ENCODE measurements around the gene SLC6A19.

Gene SLC6A19

DNA sequence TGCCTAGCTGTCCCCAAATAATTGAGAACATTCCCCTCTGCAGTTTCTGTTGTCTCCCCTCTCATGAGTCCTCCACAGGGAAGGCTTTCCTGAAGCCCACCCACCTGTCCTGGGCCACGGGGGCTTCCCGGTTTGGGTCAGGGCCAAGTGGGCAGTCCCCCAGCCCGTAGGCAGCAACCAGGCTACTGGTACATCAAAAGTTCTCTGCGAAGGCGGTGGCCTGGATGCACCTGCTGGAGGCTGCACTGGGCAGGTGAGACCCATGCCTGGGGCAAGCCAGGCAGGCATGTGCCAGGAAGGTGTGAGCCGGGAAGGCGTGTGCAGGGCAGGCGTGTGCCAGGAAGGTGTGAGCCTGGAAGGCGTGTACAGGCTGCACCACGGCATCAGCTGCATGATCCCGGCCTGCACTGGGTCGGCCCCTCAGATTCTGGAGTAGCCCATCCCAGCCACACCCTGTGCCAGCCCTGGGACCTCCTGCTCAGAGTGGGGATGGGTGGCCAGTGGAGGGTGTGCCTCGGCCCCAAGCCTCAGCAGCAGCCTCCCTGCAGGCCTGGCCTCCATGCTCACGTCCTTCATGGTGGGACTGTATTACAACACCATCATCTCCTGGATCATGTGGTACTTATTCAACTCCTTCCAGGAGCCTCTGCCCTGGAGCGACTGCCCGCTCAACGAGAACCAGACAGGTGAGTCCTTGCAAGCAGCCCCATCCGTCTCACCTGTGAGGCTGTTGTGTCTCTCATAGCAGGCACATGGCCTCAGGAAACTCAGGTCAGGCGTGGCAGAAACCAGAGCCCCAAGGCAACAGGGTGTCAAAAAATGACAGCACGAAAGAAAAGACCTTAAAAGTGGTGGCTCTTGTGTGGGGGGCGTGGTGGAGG lies 8.7 kb downstream of the SLC6A19 start:
- DNase-seq (ENCODE audit: low read depth, low spot score), result no peak

DNA sequence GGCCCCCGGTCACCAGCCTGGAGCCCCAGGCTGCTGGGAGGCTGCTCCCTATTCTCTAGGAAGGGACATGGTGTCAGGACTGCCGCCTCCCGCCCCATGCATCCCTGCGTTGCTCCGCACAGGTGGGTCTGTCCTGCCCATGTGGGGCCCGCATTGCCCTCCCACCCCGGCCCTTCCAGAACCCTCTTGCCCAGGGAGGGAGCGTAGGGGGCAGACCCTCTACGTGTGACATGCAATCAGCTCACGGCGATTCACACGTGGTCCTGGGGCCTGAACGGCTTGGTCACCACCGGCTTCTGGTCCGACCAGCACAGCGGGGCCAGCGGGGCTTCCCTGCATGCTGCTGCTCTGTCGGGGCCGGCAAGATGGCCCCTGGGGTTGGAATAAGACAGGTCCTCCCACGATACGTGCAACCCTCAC lies 9.4 kb downstream of the SLC6A19 start:
- DNase-seq (ENCODE audit: low read depth, low spot score), result no peak

DNA sequence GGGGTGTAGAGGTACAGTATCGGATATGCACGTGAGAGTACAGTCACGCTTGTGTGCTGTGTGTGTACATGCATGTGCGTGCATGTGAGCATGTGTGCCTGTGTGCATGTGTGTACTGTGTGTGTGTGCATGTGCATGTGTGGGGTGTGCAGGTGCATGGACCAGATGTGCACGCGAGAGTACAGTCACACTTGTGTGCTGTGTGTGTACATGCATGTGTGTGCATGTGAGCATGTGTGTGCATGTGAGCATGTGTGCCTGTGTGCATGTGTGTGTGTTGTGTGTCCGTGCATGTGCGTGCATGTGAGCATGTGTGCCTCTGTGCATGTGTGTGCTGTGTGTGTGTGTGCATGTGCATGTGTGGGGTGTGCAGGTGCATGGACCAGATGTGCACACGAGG lies 10.3 kb downstream of the SLC6A19 start:
- DNase-seq (ENCODE audit: low read depth, low spot score), result no peak

DNA sequence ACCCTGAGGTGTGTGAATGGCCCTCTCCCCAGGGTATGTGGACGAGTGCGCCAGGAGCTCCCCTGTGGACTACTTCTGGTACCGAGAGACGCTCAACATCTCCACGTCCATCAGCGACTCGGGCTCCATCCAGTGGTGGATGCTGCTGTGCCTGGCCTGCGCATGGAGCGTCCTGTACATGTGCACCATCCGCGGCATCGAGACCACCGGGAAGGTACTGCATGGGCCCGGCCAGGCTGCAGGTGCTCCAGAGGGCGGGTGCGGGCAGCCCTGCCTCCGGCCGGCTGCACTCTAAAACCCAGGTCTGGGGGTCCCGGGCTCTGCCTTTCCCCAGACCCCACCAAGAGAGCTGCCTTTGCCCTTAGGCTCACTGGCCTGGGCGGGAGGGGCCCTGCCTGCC lies 10.9 kb downstream of the SLC6A19 start:
- no peak for DNase-seq (ENCODE audit: low read depth, low spot score)

DNA sequence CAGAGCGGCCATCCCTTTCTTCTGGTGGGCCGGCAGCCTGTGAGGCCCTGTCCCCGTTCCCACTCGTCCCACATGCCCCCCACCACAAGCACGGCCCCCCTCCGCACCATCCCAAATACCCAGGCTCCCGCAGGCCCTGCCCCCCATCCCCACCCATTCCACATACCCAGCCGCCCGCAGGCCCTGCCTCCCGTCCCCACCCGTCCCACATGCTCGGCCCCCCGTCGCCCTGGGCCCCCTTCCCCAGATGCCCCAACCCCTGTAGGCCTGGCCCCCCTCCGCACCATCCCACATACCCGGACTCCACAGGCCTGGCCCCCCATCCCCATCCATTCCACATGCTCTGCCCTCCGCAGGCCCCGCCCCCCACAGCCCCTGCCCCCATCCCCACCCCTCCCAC lies 11.5 kb downstream of the SLC6A19 start:
- no peak for DNase-seq (ENCODE audit: low read depth, low spot score)

DNA sequence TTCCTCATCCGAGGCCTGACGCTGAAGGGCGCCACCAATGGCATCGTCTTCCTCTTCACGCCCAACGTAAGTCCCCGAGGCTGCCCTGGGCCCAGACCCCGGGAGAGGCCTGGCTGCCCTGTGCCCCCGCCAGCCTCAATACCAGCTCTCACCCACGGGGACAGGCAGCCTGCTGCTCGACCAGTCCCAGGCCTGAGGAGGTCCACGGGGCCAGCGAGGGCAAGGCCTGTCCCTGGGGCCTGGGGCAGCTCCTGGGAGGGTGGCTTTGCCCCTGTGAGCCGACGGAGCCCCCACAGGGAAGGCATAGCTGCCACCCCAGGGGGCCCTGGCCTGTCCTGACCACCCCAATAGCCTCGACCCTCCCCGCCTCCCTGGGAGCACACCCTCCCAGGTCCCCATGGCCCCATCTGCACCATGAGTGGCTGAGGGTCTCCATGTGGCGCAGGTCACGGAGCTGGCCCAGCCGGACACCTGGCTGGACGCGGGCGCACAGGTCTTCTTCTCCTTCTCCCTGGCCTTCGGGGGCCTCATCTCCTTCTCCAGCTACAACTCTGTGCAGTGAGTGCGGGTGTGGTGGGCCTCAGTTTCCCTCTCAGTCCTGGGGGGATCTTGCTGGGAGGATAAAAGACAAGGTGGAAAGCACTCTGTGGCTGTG lies 12.2 kb downstream of the SLC6A19 start:
- DNase-seq (ENCODE audit: low read depth, low spot score), result no peak

DNA sequence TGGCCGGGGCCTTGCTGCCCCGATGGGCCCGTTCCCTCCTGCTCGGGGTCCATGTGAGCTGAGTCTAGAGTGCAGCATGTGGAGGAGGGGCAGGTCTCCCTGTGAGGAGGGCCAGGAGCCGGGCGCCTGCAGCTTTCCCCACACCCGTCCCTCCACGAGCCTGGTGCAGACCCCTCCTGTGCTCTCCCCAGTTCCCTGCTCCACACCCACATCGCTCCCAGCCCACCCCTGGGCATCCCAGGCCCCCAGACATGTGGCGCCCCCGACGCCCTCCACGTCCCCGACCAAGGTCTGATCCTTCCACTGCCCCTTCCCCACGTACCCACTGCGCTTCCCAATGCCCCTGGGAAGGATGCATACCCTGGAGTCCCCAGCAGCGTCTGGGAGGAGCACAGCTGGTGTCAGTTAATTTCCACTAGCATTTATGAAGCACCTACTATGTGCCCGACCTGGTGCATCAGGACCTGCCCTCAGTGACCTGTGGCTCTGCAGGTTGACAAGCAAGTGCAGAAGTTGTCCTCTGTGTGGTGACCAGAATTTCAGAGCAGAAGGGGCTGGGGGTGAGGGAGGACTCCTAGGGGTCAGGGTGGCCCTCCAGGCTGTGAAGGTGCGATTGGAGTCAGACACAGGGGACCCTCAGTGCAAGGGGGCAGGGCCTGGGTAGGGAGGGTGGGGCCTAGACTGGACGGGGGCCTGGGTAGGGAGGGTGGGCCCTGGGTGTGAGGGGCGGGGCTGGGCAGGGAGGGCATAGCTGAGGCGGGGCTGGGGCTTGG lies 13.0 kb downstream of the SLC6A19 start:
- no peak for DNase-seq (ENCODE audit: low read depth, low spot score)

DNA sequence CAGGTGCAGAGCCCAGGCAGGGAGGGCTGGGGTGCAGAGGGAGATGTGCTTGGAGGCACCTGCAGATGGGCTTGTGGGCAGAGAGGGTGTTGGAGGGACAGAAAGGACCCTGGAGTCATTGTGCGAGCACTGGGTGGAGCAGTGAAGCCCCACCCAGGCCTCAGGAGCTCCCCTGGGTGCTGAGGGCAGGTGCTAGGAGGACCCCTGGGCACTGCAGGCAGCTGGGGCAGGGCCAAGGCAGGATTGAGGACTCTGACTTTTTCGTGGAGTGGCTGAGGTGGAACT lies 13.5 kb downstream of the SLC6A19 start:
- DNase-seq (ENCODE audit: low read depth, low spot score), result no peak

DNA sequence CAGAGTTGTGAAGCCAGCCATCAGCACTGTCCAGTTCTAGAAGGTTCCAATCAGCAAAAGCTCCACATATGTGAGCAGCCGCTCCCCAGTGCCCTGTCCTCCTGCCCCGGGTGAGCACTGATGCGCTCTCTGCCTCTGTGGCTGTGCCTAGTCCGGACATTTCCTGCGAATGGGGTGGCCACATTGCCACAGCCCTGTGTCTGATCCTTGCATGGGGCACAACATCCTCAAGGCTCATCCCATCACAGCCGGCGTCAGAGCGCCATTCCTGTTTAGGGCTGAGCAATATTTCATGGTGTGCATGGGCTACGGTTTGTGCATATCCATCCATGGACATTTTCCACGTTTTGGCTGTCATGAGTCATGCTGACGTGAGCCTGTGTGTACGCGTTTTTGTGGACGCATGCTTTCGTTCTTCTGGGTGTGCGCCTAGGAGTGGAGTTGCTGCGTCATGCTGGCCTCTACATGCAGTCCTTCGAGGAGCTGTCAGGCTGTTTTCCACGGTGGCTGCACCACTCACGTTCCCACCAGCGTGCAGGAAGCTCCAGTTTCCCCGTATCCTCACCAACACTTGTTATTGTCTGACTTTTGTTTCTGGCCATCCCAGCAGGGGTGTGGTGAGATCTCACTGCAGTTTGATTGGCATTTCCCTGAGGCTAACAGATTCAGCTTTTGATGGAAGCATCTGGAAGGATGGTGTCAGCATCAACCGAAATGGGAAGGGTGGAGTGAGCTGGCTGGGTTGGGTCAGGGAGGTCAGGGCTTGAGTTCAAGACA lies 14.1 kb downstream of the SLC6A19 start:
- DNase-seq (ENCODE audit: low read depth, low spot score), result no peak

DNA sequence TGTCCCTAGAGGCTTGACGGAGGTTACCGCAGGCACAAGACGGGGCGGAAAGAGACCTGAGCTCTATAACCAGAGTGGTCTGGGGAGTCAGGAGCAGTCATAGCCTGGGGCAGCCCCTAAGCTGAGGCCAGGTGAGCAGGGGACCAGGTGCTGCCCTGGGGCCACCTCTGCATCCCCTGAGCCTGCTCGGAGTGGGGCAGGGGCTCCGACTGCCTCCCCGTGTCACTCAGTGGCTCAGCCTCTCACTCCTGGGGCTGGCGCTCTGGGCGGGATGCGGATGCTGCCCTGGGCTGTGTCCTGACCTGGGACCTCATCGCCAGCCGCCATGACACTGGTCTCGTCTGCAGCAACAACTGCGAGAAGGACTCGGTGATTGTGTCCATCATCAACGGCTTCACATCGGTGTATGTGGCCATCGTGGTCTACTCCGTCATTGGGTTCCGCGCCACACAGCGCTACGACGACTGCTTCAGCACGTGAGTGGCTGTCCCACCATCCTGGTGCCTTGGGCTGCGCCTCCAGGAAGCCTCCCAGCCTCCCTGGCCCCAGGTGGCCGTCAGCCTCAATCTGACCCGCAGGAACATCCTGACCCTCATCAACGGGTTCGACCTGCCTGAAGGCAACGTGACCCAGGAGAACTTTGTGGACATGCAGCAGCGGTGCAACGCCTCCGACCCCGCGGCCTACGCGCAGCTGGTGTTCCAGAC lies 15.0 kb downstream of the SLC6A19 start:
- DNase-seq (ENCODE audit: low read depth, low spot score), result no peak

DNA sequence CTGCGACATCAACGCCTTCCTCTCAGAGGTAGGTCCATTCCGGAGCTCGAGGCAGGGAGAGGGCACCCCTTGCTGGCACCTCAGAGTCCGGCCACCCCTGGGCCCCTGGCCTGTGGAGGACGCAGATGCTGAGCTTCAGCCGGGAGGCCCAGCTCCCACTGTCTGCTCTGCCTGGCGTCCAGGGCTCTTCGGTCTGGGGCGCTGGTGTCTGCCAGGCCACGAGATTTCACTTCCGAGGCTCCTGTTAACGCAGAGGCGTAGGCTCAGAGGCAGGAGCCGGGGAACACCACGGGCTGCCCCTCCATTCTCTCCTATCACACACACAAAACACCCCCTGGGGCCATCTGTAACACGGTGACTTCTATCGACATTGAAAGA lies 15.5 kb downstream of the SLC6A19 start:
- DNase-seq (ENCODE audit: low read depth, low spot score), result no peak

DNA sequence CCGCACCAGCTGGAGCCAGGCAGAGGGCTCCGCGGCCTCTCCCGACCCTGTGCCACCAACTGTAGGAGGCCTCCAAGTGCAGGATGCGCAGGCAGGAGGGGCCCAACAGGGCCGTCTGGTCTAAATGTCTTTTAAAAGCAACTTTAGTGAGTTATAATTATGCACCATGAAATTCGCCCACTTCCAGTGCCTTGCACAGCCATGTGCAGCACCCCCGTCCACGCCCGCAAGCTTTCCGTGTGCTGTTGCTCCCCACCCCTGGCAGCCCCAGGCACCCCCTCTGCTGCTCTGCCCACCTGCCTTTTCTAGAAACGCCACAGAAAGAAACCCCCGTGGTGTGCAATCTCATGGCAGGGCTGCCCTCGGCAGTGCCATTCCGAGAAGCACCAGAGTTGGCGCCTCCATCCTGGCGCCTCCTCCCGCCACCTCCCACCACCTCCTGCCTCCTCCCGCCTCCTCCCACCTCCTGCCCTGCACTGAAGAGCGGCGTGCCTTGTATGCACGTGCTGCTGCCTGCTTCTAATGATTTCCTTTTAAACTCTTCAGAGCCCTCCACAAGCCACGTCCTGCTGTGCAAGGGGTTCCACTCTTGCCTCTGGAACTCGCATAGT lies 16.3 kb downstream of the SLC6A19 start:
- no peak for DNase-seq (ENCODE audit: low read depth, low spot score)

DNA sequence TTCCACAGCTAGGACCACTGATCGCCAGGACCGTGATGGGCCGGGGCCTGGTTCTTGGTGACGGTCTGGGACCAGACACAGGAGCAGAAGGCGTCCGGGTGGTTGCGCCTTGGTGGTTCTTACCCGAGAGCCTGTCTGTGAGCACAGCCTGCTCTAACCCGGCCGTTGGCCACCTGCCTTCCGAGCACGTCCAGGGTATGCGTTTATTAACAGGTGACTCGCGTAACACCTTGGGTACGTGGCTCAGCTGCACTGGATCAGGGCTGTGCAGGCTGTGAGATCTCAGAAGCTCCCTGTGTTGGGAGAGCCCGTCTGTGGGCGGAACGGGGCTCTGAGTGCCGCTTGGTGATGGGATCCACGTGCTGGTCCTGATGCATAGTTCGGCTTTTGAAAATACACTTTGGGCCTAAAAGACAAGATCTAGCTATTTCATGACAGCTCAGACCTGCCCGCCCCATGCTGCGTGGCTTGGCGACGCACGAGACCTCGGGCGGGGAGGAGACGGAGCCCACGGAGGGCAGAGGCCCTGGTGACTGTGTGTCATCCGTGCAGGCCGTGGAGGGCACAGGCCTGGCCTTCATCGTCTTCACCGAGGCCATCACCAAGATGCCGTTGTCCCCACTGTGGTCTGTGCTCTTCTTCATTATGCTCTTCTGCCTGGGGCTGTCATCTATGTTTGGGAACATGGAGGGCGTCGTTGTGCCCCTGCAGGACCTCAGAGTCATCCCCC lies 17.1 kb downstream of the SLC6A19 start:
- DNase-seq (ENCODE audit: low read depth, low spot score), result no peak

DNA sequence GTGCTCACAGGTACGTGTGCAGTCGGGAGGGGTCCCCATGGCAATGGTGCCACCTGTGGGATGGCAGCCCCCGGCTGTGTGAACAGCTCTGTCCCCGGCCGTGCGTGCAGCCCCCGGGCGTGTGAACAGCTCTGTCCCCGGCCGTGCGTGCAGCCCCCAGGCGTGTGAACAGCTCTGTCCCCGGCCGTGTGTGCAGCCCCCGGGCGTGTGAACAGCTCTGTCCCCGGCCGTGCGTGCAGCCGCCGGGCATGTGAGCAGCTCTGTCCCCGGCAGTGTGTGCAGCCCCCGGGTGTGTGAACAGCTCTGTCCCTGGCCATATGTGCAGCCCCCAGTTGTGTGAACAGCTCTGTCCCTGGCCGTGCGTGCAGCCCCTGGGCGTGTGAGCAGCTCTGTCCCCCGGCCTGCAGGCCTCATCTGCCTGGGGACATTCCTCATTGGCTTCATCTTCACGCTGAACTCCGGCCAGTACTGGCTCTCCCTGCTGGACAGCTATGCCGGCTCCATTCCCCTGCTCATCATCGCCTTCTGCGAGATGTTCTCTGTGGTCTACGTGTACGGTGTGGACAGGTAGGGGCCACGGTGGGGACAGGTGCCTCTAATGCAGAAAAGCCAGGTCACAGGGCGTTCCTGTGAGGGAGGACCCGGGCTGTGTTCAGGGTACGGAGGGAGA lies 17.8 kb downstream of the SLC6A19 start:
- DNase-seq (ENCODE audit: low read depth, low spot score), result no peak

DNA sequence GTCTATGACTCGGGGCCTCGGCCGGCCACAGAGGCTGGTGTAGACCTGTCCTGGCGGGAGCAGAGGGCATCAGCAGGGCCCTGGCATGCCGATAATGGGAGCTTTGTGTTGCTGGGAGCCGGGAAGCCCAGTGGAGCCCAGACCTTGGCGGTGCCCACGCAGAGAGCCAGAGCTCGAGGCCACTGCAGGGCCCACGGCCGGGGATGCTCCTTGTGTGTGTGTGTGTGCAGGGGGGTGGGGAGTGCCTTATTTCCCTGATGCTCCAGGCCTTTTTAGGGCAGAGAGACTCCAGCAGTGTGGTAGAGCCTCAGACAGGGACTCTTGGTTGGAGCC lies 18.3 kb downstream of the SLC6A19 start:
- no peak for DNase-seq (ENCODE audit: low read depth, low spot score)

DNA sequence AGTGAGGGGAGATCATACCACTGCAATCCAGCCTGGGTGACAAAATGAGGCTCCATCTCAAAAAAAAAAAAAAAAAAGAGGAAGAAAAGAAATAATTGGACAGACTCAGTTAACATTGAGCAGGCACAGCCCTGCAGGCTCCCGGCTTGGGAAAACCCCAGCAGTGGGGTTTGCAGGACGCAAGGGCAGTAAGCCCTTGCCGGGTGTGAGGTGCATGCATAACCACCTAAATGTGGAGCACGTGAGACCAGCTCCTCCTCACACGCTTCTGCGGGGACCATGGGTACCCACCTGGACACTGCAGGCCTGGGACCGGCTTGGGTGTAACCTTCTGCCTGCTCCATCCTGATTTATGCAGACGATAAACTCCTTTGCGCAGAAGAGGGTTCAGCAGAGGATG lies 19.0 kb downstream of the SLC6A19 start:
- no peak for DNase-seq (ENCODE audit: low read depth, low spot score)

DNA sequence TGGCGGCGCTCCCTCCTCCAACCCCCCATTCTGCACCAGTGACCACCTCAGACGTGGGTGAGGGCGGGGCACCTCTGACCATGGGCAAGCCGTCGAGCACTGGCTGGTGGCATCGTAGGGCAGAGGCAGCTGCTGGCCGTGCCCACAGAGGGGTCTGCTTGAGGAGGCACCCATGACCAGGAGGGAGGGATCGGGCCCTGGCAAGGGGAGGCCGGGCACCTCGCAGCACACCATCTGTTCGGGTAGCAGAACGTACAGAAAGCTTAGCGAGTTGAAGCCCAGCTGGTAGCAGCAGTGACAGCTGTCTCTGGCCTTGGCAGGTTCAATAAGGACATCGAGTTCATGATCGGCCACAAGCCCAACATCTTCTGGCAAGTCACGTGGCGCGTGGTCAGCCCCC lies 19.4 kb downstream of the SLC6A19 start:
- no peak for DNase-seq (ENCODE audit: low read depth, low spot score)

DNA sequence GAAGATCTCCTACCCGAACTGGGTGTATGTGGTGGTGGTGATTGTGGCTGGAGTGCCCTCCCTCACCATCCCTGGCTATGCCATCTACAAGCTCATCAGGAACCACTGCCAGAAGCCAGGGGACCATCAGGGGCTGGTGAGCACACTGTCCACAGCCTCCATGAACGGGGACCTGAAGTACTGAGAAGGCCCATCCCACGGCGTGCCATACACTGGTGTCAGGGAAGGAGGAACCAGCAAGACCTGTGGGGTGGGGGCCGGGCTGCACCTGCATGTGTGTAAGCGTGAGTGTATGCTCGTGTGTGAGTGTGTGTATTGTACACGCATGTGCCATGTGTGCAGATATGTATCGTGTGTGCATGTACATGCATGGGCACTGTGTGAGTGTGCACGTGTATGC lies 20.3 kb downstream of the SLC6A19 start:
- no peak for DNase-seq (ENCODE audit: low read depth, low spot score)

DNA sequence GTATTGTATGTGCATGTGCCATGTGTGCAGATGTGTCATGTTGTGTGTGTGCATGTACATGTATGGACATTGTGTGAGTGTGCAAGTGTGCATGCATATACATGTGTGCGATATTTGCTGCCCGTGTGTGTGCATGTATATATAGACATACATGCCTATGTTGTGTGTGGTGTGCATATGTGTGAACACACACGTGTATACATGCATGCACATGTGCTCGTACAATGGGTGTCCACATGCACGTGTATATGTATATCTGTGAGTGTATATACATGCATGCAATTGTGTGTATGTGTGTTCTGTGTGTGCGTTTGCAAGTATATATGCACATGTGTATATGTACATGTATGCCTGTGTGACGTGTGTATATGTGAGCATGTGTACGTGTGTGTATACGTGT lies 20.8 kb downstream of the SLC6A19 start:
- DNase-seq (ENCODE audit: low read depth, low spot score), result no peak
